ENCODE measurements around the gene ATL1.

The ATL1 gene

GRCh38 chr14:50676814-50677516 is 117.0 kb downstream of the ATL1 start:
- DNase-seq (ENCODE audit: extremely low spot score), result no peak
- POLR2A ChIA-PET, result interaction anchor here (1.3 to 1.4 kb wide), 2 partner anchors 9 to 11 kb away, joined by 4 to 11 read pairs; partner anchors contain the start of gene SAV1
- CTCF ChIA-PET, result interaction anchor here (0.7 kb wide), 1 partner anchor 72 kb away, joined by 3 read pairs; no protein-coding TSS in a partner anchor
- TF ChIP-seq NFRKB (IDR thresholded peaks at IDR 0.05) (no peak), LEF1 (IDR thresholded peaks at IDR 0.05; ENCODE audit: borderline replicate concordance) (no peak), PKNOX1 (IDR thresholded peaks at IDR 0.05) (no peak), HDGF (IDR thresholded peaks at IDR 0.05; ENCODE audit: borderline replicate concordance) (no peak)

DNA sequence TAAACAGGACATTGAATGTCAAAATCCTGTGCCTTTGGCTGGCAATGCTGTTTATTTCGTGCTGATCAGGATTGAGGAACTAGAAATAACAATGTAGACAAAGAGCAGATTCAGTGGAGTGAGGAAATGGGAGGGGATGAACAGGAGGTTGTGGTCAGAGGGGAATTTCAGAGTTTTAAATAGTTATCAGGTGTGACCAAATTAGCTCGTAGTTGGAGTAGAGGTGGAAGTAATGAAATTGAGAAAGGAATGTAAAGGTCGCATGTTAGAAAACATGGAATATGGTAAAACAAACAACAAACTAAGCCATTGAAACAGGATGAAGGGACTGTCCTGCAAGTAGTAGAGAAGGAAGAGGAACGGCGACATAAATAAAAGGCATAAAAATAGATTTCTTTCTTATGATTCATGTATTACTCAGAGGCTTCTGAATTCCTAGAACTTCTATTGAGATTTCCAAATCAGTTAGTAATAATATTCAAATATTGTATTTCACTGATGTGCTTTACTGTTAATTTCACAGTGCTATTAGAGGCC is 117.7 kb downstream of the ATL1 start:
- TF ChIP-seq ELF4 (IDR thresholded peaks at IDR 0.05), result no peak
- no peak for TF ChIP-seq PKNOX1 (IDR thresholded peaks at IDR 0.05)
- no peak for TF ChIP-seq HDGF (IDR thresholded peaks at IDR 0.05; ENCODE audit: borderline replicate concordance)
- no peak for TF ChIP-seq ZNF384 (IDR thresholded peaks at IDR 0.05)
- TF ChIP-seq SUZ12 (IDR thresholded peaks at IDR 0.05), result no peak
- no peak for TF ChIP-seq LEF1 (IDR thresholded peaks at IDR 0.05; ENCODE audit: borderline replicate concordance)
- no peak for TF ChIP-seq TARDBP (IDR thresholded peaks at IDR 0.05)
- no peak for TF ChIP-seq NFRKB (IDR thresholded peaks at IDR 0.05)
- no peak for TF ChIP-seq BHLHE40 (IDR thresholded peaks at IDR 0.05; ENCODE audit: borderline replicate concordance)
- no peak for TF ChIP-seq CTBP1 (IDR thresholded peaks at IDR 0.05; ENCODE audit: borderline replicate concordance)
- TF ChIP-seq FOXA1 (IDR thresholded peaks at IDR 0.05), result no peak
- TF ChIP-seq FOXK2 (IDR thresholded peaks at IDR 0.05), result no peak
- TF ChIP-seq L3MBTL2 (conservative IDR thresholded peaks at IDR 0.05), result no peak
- TF ChIP-seq FOXM1 (IDR thresholded peaks at IDR 0.05; ENCODE audit: borderline replicate concordance), result no peak
- TF ChIP-seq ARNT (IDR thresholded peaks at IDR 0.05), result no peak
- TF ChIP-seq SP1 (IDR thresholded peaks at IDR 0.05), result no peak
- ChIA-PET POLR2A (interaction anchor here (1.3 to 1.4 kb wide), 2 partner anchors 9 to 11 kb away, joined by 4 to 11 read pairs; partner anchors contain the start of gene SAV1), CTCF (interaction anchor here (0.7 kb wide), 1 partner anchor 73 kb away, joined by 3 read pairs; no protein-coding TSS in a partner anchor)
- no peak for DNase-seq (ENCODE audit: extremely low spot score)

DNA sequence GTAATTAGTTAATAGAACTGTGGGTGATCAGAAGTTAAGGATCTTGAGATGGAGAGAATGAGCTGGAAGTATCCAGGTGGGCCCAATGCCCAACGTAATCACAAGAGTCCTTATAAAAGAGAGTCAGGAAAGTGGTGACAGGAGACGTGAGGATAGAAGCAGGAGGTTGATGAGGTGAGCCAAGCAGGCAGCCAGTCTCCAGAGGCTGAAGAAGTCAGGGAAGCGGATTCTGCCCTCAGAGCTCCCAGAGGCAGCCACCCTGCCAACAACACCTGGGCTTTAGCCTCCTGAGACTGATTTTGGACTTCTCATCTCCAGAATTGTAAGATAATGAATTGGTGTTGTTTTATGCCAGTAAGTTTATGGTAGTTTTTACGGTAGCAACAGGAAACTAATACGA is 118.2 kb downstream of the ATL1 start:
- CTCF ChIA-PET, result no interaction called here
- no peak for DNase-seq (ENCODE audit: extremely low spot score)
- POLR2A ChIA-PET, result interaction anchor here (1.3 to 1.4 kb wide), 2 partner anchors 10 to 12 kb away, joined by 4 to 11 read pairs; partner anchors contain the start of gene SAV1
- TF ChIP-seq BHLHE40 (IDR thresholded peaks at IDR 0.05; ENCODE audit: borderline replicate concordance), result no peak
- TF ChIP-seq SP1 (IDR thresholded peaks at IDR 0.05), result no peak
- no peak for TF ChIP-seq ARNT (IDR thresholded peaks at IDR 0.05)
- TF ChIP-seq LEF1 (IDR thresholded peaks at IDR 0.05; ENCODE audit: borderline replicate concordance), result no peak
- TF ChIP-seq NFRKB (IDR thresholded peaks at IDR 0.05), result no peak
- TF ChIP-seq CTBP1 (IDR thresholded peaks at IDR 0.05; ENCODE audit: borderline replicate concordance), result no peak
- TF ChIP-seq ELF4 (IDR thresholded peaks at IDR 0.05), result no peak
- TF ChIP-seq L3MBTL2 (conservative IDR thresholded peaks at IDR 0.05), result no peak

- no peak for TF ChIP-seq SUZ12 (IDR thresholded peaks at IDR 0.05)
- no peak for TF ChIP-seq L3MBTL2 (conservative IDR thresholded peaks at IDR 0.05)
- TF ChIP-seq FOXK2 (IDR thresholded peaks at IDR 0.05), result no peak
- no peak for TF ChIP-seq SP1 (IDR thresholded peaks at IDR 0.05)
- no peak for TF ChIP-seq CTBP1 (IDR thresholded peaks at IDR 0.05; ENCODE audit: borderline replicate concordance)
- no peak for TF ChIP-seq BHLHE40 (IDR thresholded peaks at IDR 0.05; ENCODE audit: borderline replicate concordance)
- TF ChIP-seq ZNF384 (IDR thresholded peaks at IDR 0.05), result no peak
- no peak for DNase-seq (ENCODE audit: extremely low spot score)
- CTCF ChIA-PET, result no interaction called here
- POLR2A ChIA-PET, result no interaction called here
Observed at GRCh38 chr14:50679674-50680073, 119.7 kb downstream of the ATL1 start.

All from HEK293T (cell line).